ENCODE results near the gene CEP68.

- TF ChIP-seq, protein P1, sequence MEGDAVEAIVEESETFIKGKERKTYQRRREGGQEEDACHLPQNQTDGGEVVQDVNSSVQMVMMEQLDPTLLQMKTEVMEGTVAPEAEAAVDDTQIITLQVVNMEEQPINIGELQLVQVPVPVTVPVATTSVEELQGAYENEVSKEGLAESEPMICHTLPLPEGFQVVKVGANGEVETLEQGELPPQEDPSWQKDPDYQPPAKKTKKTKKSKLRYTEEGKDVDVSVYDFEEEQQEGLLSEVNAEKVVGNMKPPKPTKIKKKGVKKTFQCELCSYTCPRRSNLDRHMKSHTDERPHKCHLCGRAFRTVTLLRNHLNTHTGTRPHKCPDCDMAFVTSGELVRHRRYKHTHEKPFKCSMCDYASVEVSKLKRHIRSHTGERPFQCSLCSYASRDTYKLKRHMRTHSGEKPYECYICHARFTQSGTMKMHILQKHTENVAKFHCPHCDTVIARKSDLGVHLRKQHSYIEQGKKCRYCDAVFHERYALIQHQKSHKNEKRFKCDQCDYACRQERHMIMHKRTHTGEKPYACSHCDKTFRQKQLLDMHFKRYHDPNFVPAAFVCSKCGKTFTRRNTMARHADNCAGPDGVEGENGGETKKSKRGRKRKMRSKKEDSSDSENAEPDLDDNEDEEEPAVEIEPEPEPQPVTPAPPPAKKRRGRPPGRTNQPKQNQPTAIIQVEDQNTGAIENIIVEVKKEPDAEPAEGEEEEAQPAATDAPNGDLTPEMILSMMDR (IDR thresholded peaks at IDR 0.05), result no peak
- TF ChIP-seq POLR2A (IDR thresholded peaks at IDR 0.05), result no peak
These were observed 74.5 kb downstream of the CEP68 start for GRCh38 chr2:65130664-65131175.

All from esophagus squamous epithelium (tissue), 4 donors.